Skeletal muscle satellite cell (primary cell): ENCODE measurements around the gene C12orf60.

Experiments
- H3K27me3 ChIP-seq: 2 replicates; pipeline ENCODE4 v1.7.0; 2013; ENCODE audit warnings: low read length; ENCODE audit not compliant: control insufficient read depth, insufficient read depth
- H3K36me3 ChIP-seq: 2 replicates; pipeline ENCODE4 v1.7.0; 2013; ENCODE audit warnings: mild to moderate bottlenecking, control low read depth, low read length; ENCODE audit not compliant: insufficient read depth
- H3K4me1 ChIP-seq: 2 replicates; pipeline ENCODE4 v1.7.0; 2013; ENCODE audit warnings: low read length; ENCODE audit not compliant: control insufficient read depth, insufficient read depth
- H3K4me2 ChIP-seq: 2 replicates; pipeline ENCODE4 v1.7.0; 2013; ENCODE audit warnings: mild to moderate bottlenecking, low read length
- H3K4me3 ChIP-seq: 2 replicates; pipeline ENCODE4 v1.7.0; 2013; ENCODE audit warnings: low read length
- H3K9ac ChIP-seq: 2 replicates; pipeline ENCODE4 v1.7.0; 2013; ENCODE audit warnings: mild to moderate bottlenecking, low read depth, low read length, moderate library complexity
- H3K9me3 ChIP-seq: replicated peaks from 2 replicates; pipeline ENCODE4 v1.7.0; 2013; ENCODE audit warnings: mild to moderate bottlenecking, control low read depth, low read length

The C12orf60 gene

DNA sequence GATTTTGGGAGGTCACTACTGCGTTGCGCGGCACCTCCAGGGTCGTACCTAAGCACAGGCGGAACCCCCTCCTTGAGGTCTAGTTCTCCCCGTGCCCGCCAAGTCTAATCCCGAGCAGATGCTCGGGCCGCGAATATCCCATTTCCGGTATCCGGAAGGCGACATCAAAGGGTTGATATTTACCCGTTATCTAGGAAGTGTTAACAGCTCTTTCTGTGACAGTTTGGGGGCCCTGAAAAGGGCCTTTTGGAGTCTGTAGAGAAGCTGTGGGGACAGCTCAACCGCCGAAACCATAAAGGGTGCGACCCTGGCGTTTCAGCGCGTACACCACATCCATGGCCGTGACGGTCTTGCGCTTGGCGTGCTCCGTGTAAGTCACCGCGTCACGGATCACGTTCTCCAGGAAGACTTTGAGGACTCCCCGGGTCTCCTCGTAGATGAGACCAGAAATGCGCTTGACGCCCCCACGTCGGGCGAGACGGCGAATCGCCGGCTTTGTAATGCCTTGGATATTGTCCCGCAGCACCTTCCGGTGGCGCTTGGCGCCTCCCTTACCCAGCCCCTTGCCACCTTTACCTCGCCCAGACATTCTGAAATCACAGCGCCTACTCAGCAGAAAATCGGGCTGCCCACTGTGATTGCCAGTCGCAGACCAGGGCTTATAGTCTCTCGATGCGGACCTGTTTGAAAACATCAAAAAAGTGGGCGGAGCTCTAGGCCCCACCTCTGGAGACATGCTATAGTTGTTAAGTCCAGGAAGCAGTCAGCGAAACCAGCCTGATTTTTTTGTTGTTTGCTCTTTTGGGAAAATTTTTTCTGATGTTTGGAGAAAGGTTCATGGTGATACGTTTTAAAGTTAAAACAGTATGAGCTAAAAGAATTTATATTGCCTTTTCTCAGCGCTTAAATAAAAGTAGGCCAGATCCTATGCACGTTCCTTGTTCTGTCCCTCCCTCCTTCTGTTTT is 32.7 kb upstream of the C12orf60 start:
- Histone ChIP-seq H3K4me1 (peaks cover 14% of the 10 kb centered on the region), H3K4me2 (peak overlapping the region; percentile 87)

GRCh38 chr12:14771651-14772137 is 31.8 kb upstream of the C12orf60 start:
- Histone ChIP-seq H3K9me3 (no peaks in the 10 kb centered on the region), H3K4me1 (peaks cover 22% of the 10 kb centered on the region), H3K27me3 (no peaks in the 10 kb centered on the region), H3K9ac (no peak overlapping the region), H3K36me3 (no peaks in the 10 kb centered on the region), H3K4me3 (no peak overlapping the region), H3K4me2 (no peak overlapping the region)

More for the DNA sequence above, 32.7 kb upstream of the C12orf60 start:
- H3K36me3 ChIP-seq: no peaks in the 10 kb centered on the region
- H3K9ac ChIP-seq: peak overlapping the region; percentile 88
- no peaks in the 10 kb centered on the region for H3K27me3 ChIP-seq
- peak overlapping the region; percentile 82 for H3K4me3 ChIP-seq
- no peaks in the 10 kb centered on the region for H3K9me3 ChIP-seq

DNA sequence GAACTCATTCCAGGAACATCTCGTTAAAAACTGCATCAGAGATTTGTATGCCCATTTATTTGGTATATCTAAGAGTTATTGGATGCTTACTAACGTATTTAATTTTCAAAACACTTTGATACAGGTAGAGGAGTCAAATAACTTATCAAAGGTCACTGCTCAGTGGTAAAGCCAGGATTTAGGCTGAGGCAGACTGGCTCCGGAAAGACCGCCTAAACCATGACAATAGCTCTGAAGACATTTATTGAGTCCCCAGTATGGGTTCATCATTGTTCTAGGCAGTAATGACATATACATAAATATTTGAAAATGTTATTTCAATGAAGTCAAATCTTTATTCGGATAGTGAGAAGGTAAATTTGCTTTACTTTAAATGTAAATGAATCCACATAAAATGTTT is 30.5 kb upstream of the C12orf60 start:
- no peak overlapping the region for H3K4me2 ChIP-seq
- no peak overlapping the region for H3K9ac ChIP-seq
- H3K36me3 ChIP-seq: no peaks in the 10 kb centered on the region
- H3K27me3 ChIP-seq: no peaks in the 10 kb centered on the region
- H3K4me1 ChIP-seq: peaks cover 30% of the 10 kb centered on the region
- no peaks in the 10 kb centered on the region for H3K9me3 ChIP-seq
- H3K4me3 ChIP-seq: no peak overlapping the region

GRCh38 chr12:14773685-14774073 is 29.8 kb upstream of the C12orf60 start:
- Histone ChIP-seq H3K27me3 (no peaks in the 10 kb centered on the region), H3K9me3 (no peaks in the 10 kb centered on the region), H3K36me3 (no peaks in the 10 kb centered on the region), H3K9ac (no peak overlapping the region), H3K4me2 (peak overlapping the region; percentile 82), H3K4me3 (peak overlapping the region; percentile 85), H3K4me1 (peaks cover 29% of the 10 kb centered on the region)

DNA sequence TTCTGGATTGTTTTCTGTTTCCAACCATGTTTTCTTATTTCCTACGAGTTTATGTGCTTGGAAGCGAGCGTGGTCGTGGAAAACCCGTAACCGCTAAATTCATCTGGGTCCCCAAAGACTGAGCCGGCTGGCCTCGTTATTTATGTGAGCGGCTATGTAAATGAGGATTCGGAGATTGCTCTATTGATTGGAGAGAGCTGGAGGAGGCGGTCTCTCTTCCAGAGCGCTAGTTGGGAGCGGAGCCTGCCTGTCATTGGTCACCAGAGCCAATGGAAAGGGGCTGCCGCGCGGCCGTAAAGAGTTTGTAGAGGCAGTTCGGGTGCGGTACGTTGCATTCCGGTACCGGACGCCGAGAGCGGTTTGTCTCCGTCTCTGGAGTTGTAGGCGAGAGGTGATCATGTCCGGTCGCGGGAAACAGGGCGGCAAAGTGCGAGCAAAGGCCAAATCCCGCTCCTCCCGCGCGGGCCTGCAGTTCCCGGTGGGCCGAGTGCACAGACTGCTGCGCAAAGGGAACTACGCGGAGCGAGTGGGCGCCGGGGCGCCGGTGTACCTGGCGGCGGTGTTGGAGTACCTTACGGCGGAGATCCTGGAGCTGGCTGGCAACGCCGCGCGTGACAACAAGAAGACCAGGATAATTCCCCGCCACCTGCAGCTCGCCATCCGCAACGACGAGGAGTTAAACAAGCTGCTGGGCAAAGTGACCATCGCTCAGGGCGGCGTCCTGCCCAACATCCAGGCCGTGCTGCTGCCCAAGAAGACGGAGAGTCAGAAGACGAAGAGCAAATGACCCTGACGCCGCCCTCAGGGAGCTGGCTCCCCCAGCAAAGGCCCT is 29.2 kb upstream of the C12orf60 start:
- no peaks in the 10 kb centered on the region for H3K36me3 ChIP-seq
- H3K4me3 ChIP-seq: peak overlapping the region; percentile 85
- H3K9me3 ChIP-seq: no peaks in the 10 kb centered on the region
- H3K4me2 ChIP-seq: peak overlapping the region; percentile 82
- no peaks in the 10 kb centered on the region for H3K27me3 ChIP-seq
- H3K4me1 ChIP-seq: peaks cover 24% of the 10 kb centered on the region
- peak overlapping the region; percentile 89 for H3K9ac ChIP-seq

DNA sequence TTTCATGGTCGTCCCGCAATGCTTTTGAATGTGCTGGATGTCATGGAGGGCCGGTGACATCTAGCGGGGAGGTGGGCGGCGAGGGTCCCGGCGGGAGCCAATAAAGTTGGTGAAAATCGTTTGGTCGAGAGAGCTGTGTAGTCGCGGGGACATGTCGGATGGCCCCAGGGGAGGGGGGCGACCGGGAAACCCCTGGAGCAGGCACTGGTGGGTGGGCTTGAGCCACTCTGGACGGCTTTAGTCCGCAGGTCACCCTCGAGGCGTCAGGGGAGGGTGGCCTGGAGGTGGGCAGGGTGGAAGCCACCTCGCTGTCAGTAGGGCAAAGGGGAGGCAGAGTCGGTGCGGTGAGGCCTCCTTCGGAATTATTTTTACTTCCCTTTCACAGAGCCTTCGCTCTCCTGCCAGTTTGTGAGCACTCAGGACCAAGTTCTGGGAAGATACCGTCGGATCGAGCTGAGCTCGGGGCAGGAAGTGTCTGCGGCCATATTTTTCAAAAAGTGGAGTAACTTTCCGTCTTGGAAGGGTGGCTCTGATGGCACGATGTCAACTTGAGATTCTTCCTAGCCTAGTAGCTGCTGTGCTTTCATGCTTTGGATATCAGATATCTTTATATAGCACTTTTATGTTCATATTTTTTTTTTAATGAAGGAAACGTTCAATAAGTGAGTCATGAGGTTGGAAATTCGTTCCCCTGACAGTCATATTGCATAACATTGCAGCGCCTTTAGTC is 28.4 kb upstream of the C12orf60 start:
- H3K27me3 ChIP-seq: no peaks in the 10 kb centered on the region
- H3K9ac ChIP-seq: peak overlapping the region; percentile 89
- peaks cover 19% of the 10 kb centered on the region for H3K4me1 ChIP-seq
- H3K4me3 ChIP-seq: peak overlapping the region; percentile 85
- no peaks in the 10 kb centered on the region for H3K9me3 ChIP-seq
- peak overlapping the region; percentile 82 for H3K4me2 ChIP-seq
- H3K36me3 ChIP-seq: no peaks in the 10 kb centered on the region

DNA sequence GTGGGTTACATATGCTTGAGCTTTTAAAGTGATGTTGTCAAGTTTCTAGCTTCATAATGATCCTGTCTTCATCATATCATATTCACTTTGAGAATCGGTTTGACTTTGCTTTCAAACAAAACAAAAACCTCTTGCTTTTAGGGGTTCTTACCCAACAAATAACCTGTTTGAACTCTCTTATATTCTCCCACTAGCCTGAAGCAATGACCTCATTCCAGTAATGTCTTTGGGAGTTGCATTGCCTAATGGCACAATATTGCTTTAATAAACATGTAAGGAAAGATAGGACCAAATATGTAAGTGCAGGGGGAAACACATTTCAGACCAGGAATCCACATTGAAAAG is 27.9 kb upstream of the C12orf60 start:
- H3K36me3 ChIP-seq: no peaks in the 10 kb centered on the region
- no peaks in the 10 kb centered on the region for H3K9me3 ChIP-seq
- peak overlapping the region; percentile 89 for H3K9ac ChIP-seq
- no peaks in the 10 kb centered on the region for H3K27me3 ChIP-seq
- peak overlapping the region; percentile 85 for H3K4me3 ChIP-seq
- peaks cover 19% of the 10 kb centered on the region for H3K4me1 ChIP-seq
- H3K4me2 ChIP-seq: peak overlapping the region; percentile 82

DNA sequence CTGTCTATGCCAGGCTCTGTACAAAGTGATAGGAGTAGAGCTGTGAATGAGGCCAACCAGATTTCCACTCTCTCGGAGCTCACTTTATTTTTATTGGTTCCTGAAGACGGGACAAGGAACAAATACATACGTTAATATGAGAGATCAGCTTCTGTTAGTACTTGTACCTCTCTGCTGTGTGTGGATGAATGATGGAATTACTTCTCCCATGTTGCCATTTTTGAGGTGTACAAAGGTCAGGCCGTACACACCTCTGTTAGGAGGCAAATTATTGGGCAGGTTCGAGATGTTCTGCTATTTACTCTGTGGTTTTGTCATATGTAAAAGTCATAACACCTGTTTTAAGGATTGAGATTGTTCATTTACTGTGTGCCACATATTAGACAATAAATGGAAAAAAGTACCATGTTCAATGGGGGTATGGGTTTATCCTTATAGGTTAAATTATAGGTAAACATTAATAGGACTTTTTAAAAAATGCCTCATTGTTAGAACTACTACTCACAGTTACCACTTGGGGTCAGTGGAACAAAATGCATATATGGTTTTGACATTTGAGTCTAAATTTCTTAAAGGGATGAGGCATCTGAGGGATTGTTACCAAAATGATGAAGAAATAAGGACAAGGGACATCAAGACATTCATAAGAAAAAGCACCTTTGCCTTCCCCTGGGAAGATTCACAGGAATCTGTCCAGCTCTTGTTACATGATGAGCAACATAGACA is 27.1 kb upstream of the C12orf60 start:
- Histone ChIP-seq H3K4me1 (peaks cover 19% of the 10 kb centered on the region), H3K27me3 (no peaks in the 10 kb centered on the region), H3K9me3 (no peaks in the 10 kb centered on the region), H3K4me2 (peak overlapping the region; percentile 82), H3K4me3 (peak overlapping the region; percentile 85), H3K9ac (peak overlapping the region; percentile 89), H3K36me3 (no peaks in the 10 kb centered on the region)

DNA sequence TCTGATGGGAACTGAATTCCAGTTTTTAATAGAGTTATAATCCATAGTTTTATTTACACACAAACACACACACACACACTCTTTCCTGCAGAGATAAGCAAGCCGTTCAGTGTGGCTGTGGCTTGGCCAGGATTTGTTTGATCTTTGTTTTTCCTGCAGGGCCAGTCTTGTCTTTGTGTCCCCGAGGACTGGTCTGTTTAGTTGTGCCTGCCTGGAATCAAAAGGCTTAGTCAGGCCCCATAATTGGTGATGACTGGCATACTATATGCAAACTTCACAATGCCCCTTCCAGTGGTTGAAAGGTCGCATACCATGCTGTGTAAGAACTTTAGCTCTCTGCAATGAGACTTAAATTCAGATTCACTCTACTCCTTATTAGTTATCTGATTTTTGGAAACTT is 26.2 kb upstream of the C12orf60 start:
- no peak overlapping the region for H3K4me3 ChIP-seq
- peak overlapping the region; percentile 82 for H3K4me2 ChIP-seq
- peaks cover 19% of the 10 kb centered on the region for H3K4me1 ChIP-seq
- H3K9me3 ChIP-seq: no peaks in the 10 kb centered on the region
- no peaks in the 10 kb centered on the region for H3K27me3 ChIP-seq
- no peaks in the 10 kb centered on the region for H3K36me3 ChIP-seq
- no peak overlapping the region for H3K9ac ChIP-seq

- Histone ChIP-seq H3K9ac (no peak overlapping the region), H3K9me3 (no peaks in the 10 kb centered on the region), H3K4me3 (no peak overlapping the region), H3K4me1 (peaks cover 19% of the 10 kb centered on the region), H3K27me3 (no peaks in the 10 kb centered on the region), H3K36me3 (peaks cover 4% of the 10 kb centered on the region), H3K4me2 (no peak overlapping the region)
Measured at GRCh38 chr12:14779834-14780233, 23.6 kb upstream of the C12orf60 start.
